Measurements from ENCODE around the gene CTLA4. TPM values are rescaled to one million over a fixed set of nuclear protein-coding genes. Genes with fewer than 3 reads are reported as not detected.

CTLA4 gene
- polyA plus RNA-seq, 1 donor (not counting 4 experiments of a cell fraction or from before 2014, with no cell fraction given), result not detected

DNA sequence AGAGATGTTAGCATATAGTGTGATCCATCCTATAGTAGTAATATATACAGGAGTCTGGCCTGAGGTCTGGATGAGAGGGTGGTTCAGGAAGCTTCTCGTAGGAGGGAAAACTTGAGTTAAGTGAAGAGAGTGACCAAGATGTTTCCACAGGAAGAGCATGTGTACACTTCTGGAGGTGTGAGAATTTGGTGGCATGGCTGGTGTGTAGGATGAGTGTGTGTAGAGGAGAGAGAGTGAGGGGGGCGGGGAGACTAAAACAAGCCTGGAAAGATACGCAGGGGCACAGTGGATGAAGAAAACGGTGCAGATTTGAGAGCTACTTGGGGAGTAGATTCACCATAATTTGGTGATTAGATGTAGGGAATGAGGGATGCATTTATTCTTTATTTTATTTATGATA is 43.5 kb upstream of the CTLA4 start:
- H3K27ac ChIP-seq (ENCODE audit: control insufficient read depth, insufficient read depth, low read length), result no peak overlapping the region
- peaks cover 3% of the 10 kb centered on the region for H3K27me3 ChIP-seq (ENCODE audit: control insufficient read depth, extremely low read depth, insufficient read depth, low read length)
- H3K36me3 ChIP-seq (ENCODE audit: control insufficient read depth in 2 of 2, extremely low read depth in 1 of 2, insufficient read depth in 2 of 2, low read length in 2 of 2), result no peaks in the 10 kb centered on the region
- DNase-seq (ENCODE audit: low read depth, low spot score) (no peak), FAIRE-seq (no peak)
- H2AFZ ChIP-seq (ENCODE audit: control insufficient read depth, low read length), result no peak overlapping the region
- H3K4me2 ChIP-seq (ENCODE audit: control insufficient read depth, extremely low read depth, insufficient read depth, low read depth, low read length), result no peak overlapping the region
- no peaks in the 10 kb centered on the region for H4K20me1 ChIP-seq (ENCODE audit: control insufficient read depth, extremely low read depth, insufficient read depth, low read length)
- no peak for TF ChIP-seq EZH2 (IDR thresholded peaks at IDR 0.05; ENCODE audit: low read length)
- TF ChIP-seq, protein P1, sequence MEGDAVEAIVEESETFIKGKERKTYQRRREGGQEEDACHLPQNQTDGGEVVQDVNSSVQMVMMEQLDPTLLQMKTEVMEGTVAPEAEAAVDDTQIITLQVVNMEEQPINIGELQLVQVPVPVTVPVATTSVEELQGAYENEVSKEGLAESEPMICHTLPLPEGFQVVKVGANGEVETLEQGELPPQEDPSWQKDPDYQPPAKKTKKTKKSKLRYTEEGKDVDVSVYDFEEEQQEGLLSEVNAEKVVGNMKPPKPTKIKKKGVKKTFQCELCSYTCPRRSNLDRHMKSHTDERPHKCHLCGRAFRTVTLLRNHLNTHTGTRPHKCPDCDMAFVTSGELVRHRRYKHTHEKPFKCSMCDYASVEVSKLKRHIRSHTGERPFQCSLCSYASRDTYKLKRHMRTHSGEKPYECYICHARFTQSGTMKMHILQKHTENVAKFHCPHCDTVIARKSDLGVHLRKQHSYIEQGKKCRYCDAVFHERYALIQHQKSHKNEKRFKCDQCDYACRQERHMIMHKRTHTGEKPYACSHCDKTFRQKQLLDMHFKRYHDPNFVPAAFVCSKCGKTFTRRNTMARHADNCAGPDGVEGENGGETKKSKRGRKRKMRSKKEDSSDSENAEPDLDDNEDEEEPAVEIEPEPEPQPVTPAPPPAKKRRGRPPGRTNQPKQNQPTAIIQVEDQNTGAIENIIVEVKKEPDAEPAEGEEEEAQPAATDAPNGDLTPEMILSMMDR (optimal IDR thresholded peaks at IDR 0.05 in 1 of 3, IDR thresholded peaks at IDR 0.05 in 1 of 3, conservative IDR thresholded peaks at IDR 0.05 in 1 of 3; ENCODE audit: extremely low read depth in 1 of 3, insufficient read depth in 2 of 3, low read length in 3 of 3), result no peak
- H3K9ac ChIP-seq (ENCODE audit: control insufficient read depth, extremely low read depth, insufficient read depth, low read length), result no peak overlapping the region
- no peaks in the 10 kb centered on the region for H3K9me1 ChIP-seq (ENCODE audit: control insufficient read depth, extremely low read depth, insufficient read depth, low read length)
- H3K4me1 ChIP-seq (ENCODE audit: control insufficient read depth, extremely low read depth, insufficient read depth, low read length), result no peaks in the 10 kb centered on the region
- dilution Hi-C loops (cut with MboI; ENCODE audit: extremely low pct_ligation_motif_present, low sequenced_read_pairs), result no loop called here
- no peaks in the 10 kb centered on the region for H3K9me3 ChIP-seq (ENCODE audit: control insufficient read depth, low read depth, low read length)
- no peaks in the 10 kb centered on the region for H3K79me2 ChIP-seq (ENCODE audit: control insufficient read depth, insufficient read depth, low read length)
- H3K4me3 ChIP-seq (ENCODE audit: control insufficient read depth in 2 of 3, extremely low read depth in 1 of 3, insufficient read depth in 2 of 3, low read depth in 1 of 3, low read length in 3 of 3), result no peak overlapping the region

DNA sequence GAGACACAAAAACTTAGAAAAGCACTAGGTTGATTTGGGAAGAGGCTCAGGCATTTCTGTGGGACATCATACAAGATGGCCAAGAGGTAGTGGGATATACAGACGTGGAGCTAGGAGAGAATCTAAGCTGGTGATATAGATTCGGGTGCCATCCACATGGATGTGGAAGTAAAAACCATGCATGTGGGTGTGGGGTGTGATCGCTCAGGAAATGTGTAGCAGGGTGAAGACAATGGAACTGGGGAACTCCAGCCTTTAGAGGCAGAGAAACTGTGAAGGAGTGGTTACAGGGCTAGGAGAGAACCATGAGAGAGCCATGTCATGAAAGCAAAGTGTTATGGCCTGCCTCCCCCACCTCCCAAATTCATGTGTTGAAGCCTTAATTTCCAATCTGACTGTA is 43.0 kb upstream of the CTLA4 start:
- Histone ChIP-seq H3K4me1 (ENCODE audit: control insufficient read depth, extremely low read depth, insufficient read depth, low read length) (no peaks in the 10 kb centered on the region), H3K9ac (ENCODE audit: control insufficient read depth, extremely low read depth, insufficient read depth, low read length) (no peak overlapping the region), H3K27ac (ENCODE audit: control insufficient read depth, insufficient read depth, low read length) (no peak overlapping the region), H3K79me2 (ENCODE audit: control insufficient read depth, insufficient read depth, low read length) (no peaks in the 10 kb centered on the region), H3K27me3 (ENCODE audit: control insufficient read depth, extremely low read depth, insufficient read depth, low read length) (peaks cover 3% of the 10 kb centered on the region), H3K9me1 (ENCODE audit: control insufficient read depth, extremely low read depth, insufficient read depth, low read length) (no peaks in the 10 kb centered on the region), H3K4me2 (ENCODE audit: control insufficient read depth, extremely low read depth, insufficient read depth, low read depth, low read length) (no peak overlapping the region), H4K20me1 (ENCODE audit: control insufficient read depth, extremely low read depth, insufficient read depth, low read length) (no peaks in the 10 kb centered on the region), H3K4me3 (ENCODE audit: control insufficient read depth in 2 of 3, extremely low read depth in 1 of 3, insufficient read depth in 2 of 3, low read depth in 1 of 3, low read length in 3 of 3) (no peak overlapping the region), H2AFZ (ENCODE audit: control insufficient read depth, low read length) (no peak overlapping the region), H3K9me3 (ENCODE audit: control insufficient read depth, low read depth, low read length) (no peaks in the 10 kb centered on the region), H3K36me3 (ENCODE audit: control insufficient read depth in 2 of 2, extremely low read depth in 1 of 2, insufficient read depth in 2 of 2, low read length in 2 of 2) (no peaks in the 10 kb centered on the region)
- TF ChIP-seq EZH2 (IDR thresholded peaks at IDR 0.05; ENCODE audit: low read length), result no peak
- TF ChIP-seq, protein P1 (optimal IDR thresholded peaks at IDR 0.05 in 1 of 3, IDR thresholded peaks at IDR 0.05 in 1 of 3, conservative IDR thresholded peaks at IDR 0.05 in 1 of 3; ENCODE audit: extremely low read depth in 1 of 3, insufficient read depth in 2 of 3, low read length in 3 of 3), result no peak
- dilution Hi-C loops (cut with MboI; ENCODE audit: extremely low pct_ligation_motif_present, low sequenced_read_pairs), result no loop called here
- FAIRE-seq (no peak), DNase-seq (ENCODE audit: low read depth, low spot score) (no peak)

All from keratinocyte (primary cell).